ENCODE measurements around the gene PODNL1.

- TF ChIP-seq CTCF (IDR thresholded peaks at IDR 0.05) (no peak), POLR2A (IDR thresholded peaks at IDR 0.05) (no peak)
These were observed 19.8 kb upstream of the PODNL1 start for GRCh38 chr19:13958043-13958442.

Measured in right lobe of liver (tissue), 4 donors.